ENCODE data around the gene ATP10D.

Gene ATP10D

GRCh38 chr4:47466056-47466785 lies 18.9 kb upstream of the ATP10D start:
- TF ChIP-seq CTCF (conservative IDR thresholded peaks at IDR 0.05), result no peak
- no peak overlapping the region for H3K27ac ChIP-seq

- H3K27ac ChIP-seq, result no peak overlapping the region
- TF ChIP-seq CTCF (conservative IDR thresholded peaks at IDR 0.05), result no peak
Measured at GRCh38 chr4:47468706-47469365, 16.2 kb upstream of the ATP10D start.

- TF ChIP-seq CTCF (conservative IDR thresholded peaks at IDR 0.05), result no peak
- H3K27ac ChIP-seq, result no peak overlapping the region
Measured at GRCh38 chr4:47469951-47470350, 15.1 kb upstream of the ATP10D start.

- H3K27ac ChIP-seq, result no peak overlapping the region
- TF ChIP-seq CTCF (conservative IDR thresholded peaks at IDR 0.05), result no peak
Measured at GRCh38 chr4:47471064-47471463, 14.0 kb upstream of the ATP10D start.

- no peak for TF ChIP-seq CTCF (conservative IDR thresholded peaks at IDR 0.05)
Measured at GRCh38 chr4:47471591-47471990, 13.5 kb upstream of the ATP10D start.

GRCh38 chr4:47473141-47473750 lies 11.8 kb upstream of the ATP10D start:
- H3K27ac ChIP-seq, result no peak overlapping the region
- no peak for TF ChIP-seq CTCF (conservative IDR thresholded peaks at IDR 0.05)

More at GRCh38 chr4:47471591-47471990, 13.5 kb upstream of the ATP10D start:
- no peak overlapping the region for H3K27ac ChIP-seq

- TF ChIP-seq CTCF (conservative IDR thresholded peaks at IDR 0.05), result no peak
- no peak overlapping the region for H3K27ac ChIP-seq
Measured at GRCh38 chr4:47474799-47475198, 10.3 kb upstream of the ATP10D start.

Measured in VCaP (cell line).